ENCODE results near the gene CALM1.

GRCh38 chr14:90442388-90442787 lies 45.6 kb downstream of the CALM1 start:
- TF ChIP-seq POLR2AphosphoS5 (IDR thresholded peaks at IDR 0.05; ENCODE audit: insufficient read depth in 1 of 2, low read depth in 1 of 2) = no peak
- TF ChIP-seq CTCF (IDR thresholded peaks at IDR 0.05) = no peak
